ENCODE measurements around the gene SLC49A3. TPM values are rescaled to one million over a fixed set of nuclear protein-coding genes. Genes with fewer than 3 reads are reported as not detected.
A peak's percentile ranks its signal among the peaks of the same experiment; 100 is the strongest.
"Not testable (repeated sequence)": the region's sequence is repeated elsewhere in the genome, so short reads cannot be mapped to it uniquely, and the experiment has no call there.

The SLC49A3 gene
- total and polyA plus RNA-seq, 8 donors, result 2.7 to 18.8 (median 10.4) TPM

GRCh38 chr4:708631-708933 is 19.6 kb upstream of the SLC49A3 start:
- 79 to 89% (median 85%) methylated on average over 6 of the region's 6 CpGs for WGBS, 5 donors

DNA sequence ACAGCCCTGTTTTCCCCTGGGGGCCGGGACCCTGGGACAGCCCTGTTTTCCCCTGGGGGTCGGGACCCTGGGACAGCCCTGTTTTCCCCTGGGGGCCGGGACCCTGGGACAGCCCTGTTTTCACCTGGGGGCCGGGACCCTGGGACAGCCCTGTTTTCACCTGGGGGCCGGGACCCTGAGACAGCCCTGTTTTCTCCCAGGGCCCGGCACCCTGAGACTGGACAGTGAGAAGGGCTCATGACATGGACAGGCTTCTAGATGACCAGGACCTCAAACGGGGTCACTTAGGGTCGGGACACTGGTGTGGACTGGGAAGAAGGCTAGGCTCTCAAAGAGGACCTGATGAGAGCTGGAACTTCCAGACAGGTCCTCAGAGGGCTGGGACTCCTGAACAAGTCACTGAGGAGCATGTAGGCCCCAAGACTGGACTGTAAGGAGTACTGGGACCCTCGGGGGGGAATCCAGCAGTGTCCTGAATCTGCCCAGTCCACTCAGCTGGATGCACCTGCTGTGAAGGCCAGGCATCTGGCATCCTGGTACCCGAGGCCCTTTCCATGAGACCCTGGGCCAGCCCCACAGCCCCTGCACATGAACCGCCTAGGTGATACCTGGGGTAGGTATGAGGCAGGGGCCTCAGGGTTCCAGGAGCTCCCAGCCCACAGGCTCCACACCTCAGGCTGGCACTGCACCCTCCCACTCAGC is 19.1 kb upstream of the SLC49A3 start:
- no peak for DNase-seq
- Histone ChIP-seq H3K4me1 (peaks cover 20 to 73% (median 45%) of the 10 kb centered on the region in 4 donors), H3K27ac (peak overlapping the region in 1 of 5 donors; percentile 93), H3K4me3 (peak overlapping the region in 3 of 4 donors; percentile 11 to 100 (median 69)), H3K27me3 (no peaks in the 10 kb centered on the region), H3K9me3 (no peaks in the 10 kb centered on the region), H3K36me3 (peaks cover 0 to 13% (median 3%) of the 10 kb centered on the region in 4 donors)
- intact Hi-C loops (cut with DNase I; ENCODE audit: low total_unique reads), result no loop called here
- 72 to 91% (median 89%) methylated on average over 8 to 11 of the region's 11 CpGs for WGBS, 5 donors
- no peak for TF ChIP-seq EP300 (IDR thresholded peaks at IDR 0.05)
- TF ChIP-seq POLR2A (IDR thresholded peaks at IDR 0.05), result no peak
- TF ChIP-seq, protein P1, sequence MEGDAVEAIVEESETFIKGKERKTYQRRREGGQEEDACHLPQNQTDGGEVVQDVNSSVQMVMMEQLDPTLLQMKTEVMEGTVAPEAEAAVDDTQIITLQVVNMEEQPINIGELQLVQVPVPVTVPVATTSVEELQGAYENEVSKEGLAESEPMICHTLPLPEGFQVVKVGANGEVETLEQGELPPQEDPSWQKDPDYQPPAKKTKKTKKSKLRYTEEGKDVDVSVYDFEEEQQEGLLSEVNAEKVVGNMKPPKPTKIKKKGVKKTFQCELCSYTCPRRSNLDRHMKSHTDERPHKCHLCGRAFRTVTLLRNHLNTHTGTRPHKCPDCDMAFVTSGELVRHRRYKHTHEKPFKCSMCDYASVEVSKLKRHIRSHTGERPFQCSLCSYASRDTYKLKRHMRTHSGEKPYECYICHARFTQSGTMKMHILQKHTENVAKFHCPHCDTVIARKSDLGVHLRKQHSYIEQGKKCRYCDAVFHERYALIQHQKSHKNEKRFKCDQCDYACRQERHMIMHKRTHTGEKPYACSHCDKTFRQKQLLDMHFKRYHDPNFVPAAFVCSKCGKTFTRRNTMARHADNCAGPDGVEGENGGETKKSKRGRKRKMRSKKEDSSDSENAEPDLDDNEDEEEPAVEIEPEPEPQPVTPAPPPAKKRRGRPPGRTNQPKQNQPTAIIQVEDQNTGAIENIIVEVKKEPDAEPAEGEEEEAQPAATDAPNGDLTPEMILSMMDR (IDR thresholded peaks at IDR 0.05), result no peak
- no peak for TF ChIP-seq POLR2AphosphoS5 (IDR thresholded peaks at IDR 0.05)

More at GRCh38 chr4:708631-708933, 19.6 kb upstream of the SLC49A3 start:
- H3K36me3 ChIP-seq, result peaks cover 0 to 14% (median 3%) of the 10 kb centered on the region in 4 donors
- peak overlapping the region in 2 of 4 donors; percentile 11 to 69 for H3K4me3 ChIP-seq
- no peak overlapping the region for H3K27ac ChIP-seq
- no peaks in the 10 kb centered on the region for H3K9me3 ChIP-seq
- intact Hi-C loops (cut with DNase I; ENCODE audit: low total_unique reads), result no loop called here
- TF ChIP-seq, protein P1 (IDR thresholded peaks at IDR 0.05), result no peak
- TF ChIP-seq POLR2A (IDR thresholded peaks at IDR 0.05) (no peak), POLR2AphosphoS5 (IDR thresholded peaks at IDR 0.05) (no peak), EP300 (IDR thresholded peaks at IDR 0.05) (no peak)
- peaks cover 20 to 78% (median 45%) of the 10 kb centered on the region in 4 donors for H3K4me1 ChIP-seq
- DNase-seq, result no peak
- H3K27me3 ChIP-seq, result no peaks in the 10 kb centered on the region

GRCh38 chr4:706834-707598 is 18.1 kb upstream of the SLC49A3 start:
- peaks cover 20 to 63% (median 43%) of the 10 kb centered on the region in 4 donors for H3K4me1 ChIP-seq
- intact Hi-C loops (cut with DNase I; ENCODE audit: low total_unique reads), result no loop called here
- peak overlapping the region in 4 of 5 donors; percentile 8 to 93 (median 58) for H3K27ac ChIP-seq
- no peak for DNase-seq
- no peaks in the 10 kb centered on the region for H3K27me3 ChIP-seq
- H3K4me3 ChIP-seq, result peak overlapping the region; percentile 69 to 100 (median 78)
- peaks cover 0 to 13% (median 3%) of the 10 kb centered on the region in 4 donors for H3K36me3 ChIP-seq
- H3K9me3 ChIP-seq, result no peaks in the 10 kb centered on the region
- TF ChIP-seq POLR2A (IDR thresholded peaks at IDR 0.05) (no peak), EP300 (IDR thresholded peaks at IDR 0.05) (no peak)
- TF ChIP-seq, protein P1 (IDR thresholded peaks at IDR 0.05), result no peak
- WGBS, 5 donors, result 30 to 65% (median 48%) methylated on average over 2 to 21 of the region's 21 CpGs

- H3K27me3 ChIP-seq; DNase-seq; H3K9me3 ChIP-seq; intact Hi-C loops (cut with DNase I; ENCODE audit: low total_unique reads): not testable (repeated sequence)
- Histone ChIP-seq H3K36me3 (peaks cover 0 to 13% (median 3%) of the 10 kb centered on the region in 4 donors), H3K27ac (peak overlapping the region; percentile 82 to 94 (median 91)), H3K4me3 (peak overlapping the region; percentile 69 to 100 (median 78)), H3K4me1 (peaks cover 20 to 63% (median 43%) of the 10 kb centered on the region in 4 donors)
- WGBS, 5 donors, result 0 to 2% (median 1%) methylated on average over 2 to 21 of the region's 21 CpGs
These were observed 17.2 kb upstream of the SLC49A3 start for GRCh38 chr4:706083-706633.

Measured in stomach (tissue), 9 donors.